Parathyroid adenoma (tissue), 2 donors: ENCODE data around the gene EML6.

Source experiments
- H2AFZ ChIP-seq: fragments of 300-600 bp; sonication (generic); one replicate; pipeline ENCODE4 v1.7.0; 2017; ENCODE audit warnings: antibody characterized with exemption, mild to moderate bottlenecking
- H3K27ac ChIP-seq: fragments of 300-600 bp; sonication (generic); one replicate; pipeline ENCODE4 v1.7.0; 2017
- H3K27me3 ChIP-seq: fragments of 300-600 bp; sonication (generic); one replicate; pipeline ENCODE4 v1.7.0; 2017; ENCODE audit warnings: low read length; ENCODE audit not compliant: control insufficient read depth, insufficient read depth
- H3K36me3 ChIP-seq: fragments of 300-600 bp; sonication (generic); one replicate; pipeline ENCODE4 v1.7.0; 2017; ENCODE audit warnings: low read length; ENCODE audit not compliant: control insufficient read depth, insufficient read depth
- H3K4me1 ChIP-seq: fragments of 300-600 bp; sonication (generic); one replicate; pipeline ENCODE4 v1.7.0; 2017; ENCODE audit warnings: control low read depth
- H3K4me2 ChIP-seq: fragments of 300-600 bp; sonication (generic); one replicate; pipeline ENCODE4 v1.7.0; 2017; ENCODE audit warnings: low read length
- H3K4me3 ChIP-seq: fragments of 300-600 bp; sonication (generic); one replicate; pipeline ENCODE4 v1.7.0; 2017; ENCODE audit warnings: low read depth, low read length
- H3K79me2 ChIP-seq: fragments of 300-600 bp; sonication (generic); one replicate; pipeline ENCODE4 v1.7.0; 2017; ENCODE audit warnings: control low read depth
- H3K9ac ChIP-seq: fragments of 300-600 bp; sonication (generic); one replicate; pipeline ENCODE4 v1.7.0; 2017; ENCODE audit warnings: mild to moderate bottlenecking
- H3K9me3 ChIP-seq: fragments of 300-600 bp; sonication (generic); one replicate; pipeline ENCODE4 v1.7.0; 2017; ENCODE audit warnings: low read length; ENCODE audit not compliant: control insufficient read depth
- CTCF ChIP-seq: fragments of 300-600 bp; sonication (generic); IDR thresholded peaks from one replicate; pipeline ENCODE4 v1.7.0; 2017; ENCODE audit warnings: antibody characterized with exemption, mild to moderate bottlenecking
- donor health status: primary hyperparathyroidism.

The EML6 gene

GRCh38 chr2:54914637-54915036, 191.2 kb downstream of the EML6 start:
- H3K4me2 ChIP-seq, result no peak overlapping the region
- TF ChIP-seq CTCF, result no peak
- no peaks in the 10 kb centered on the region for H3K4me1 ChIP-seq
- no peaks in the 10 kb centered on the region for H3K79me2 ChIP-seq
- H3K9me3 ChIP-seq, result no peaks in the 10 kb centered on the region
- H2AFZ ChIP-seq, result no peak overlapping the region
- H3K36me3 ChIP-seq, result no peaks in the 10 kb centered on the region
- H3K27ac ChIP-seq, result no peak overlapping the region
- no peak overlapping the region for H3K9ac ChIP-seq
- no peak overlapping the region for H3K4me3 ChIP-seq
- H3K27me3 ChIP-seq, result no peaks in the 10 kb centered on the region

GRCh38 chr2:54915101-54915500, 191.6 kb downstream of the EML6 start:
- TF ChIP-seq CTCF, result no peak
- H3K9ac ChIP-seq, result no peak overlapping the region
- H3K36me3 ChIP-seq, result no peaks in the 10 kb centered on the region
- no peak overlapping the region for H3K27ac ChIP-seq
- no peaks in the 10 kb centered on the region for H3K4me1 ChIP-seq
- no peaks in the 10 kb centered on the region for H3K79me2 ChIP-seq
- H3K9me3 ChIP-seq, result no peaks in the 10 kb centered on the region
- H3K4me3 ChIP-seq, result no peak overlapping the region
- no peak overlapping the region for H3K4me2 ChIP-seq
- no peak overlapping the region for H2AFZ ChIP-seq
- no peaks in the 10 kb centered on the region for H3K27me3 ChIP-seq

- Histone ChIP-seq H3K4me3 (no peak overlapping the region), H3K4me1 (no peaks in the 10 kb centered on the region), H3K27ac (no peak overlapping the region), H2AFZ (no peak overlapping the region), H3K9ac (no peak overlapping the region), H3K27me3 (no peaks in the 10 kb centered on the region), H3K79me2 (no peaks in the 10 kb centered on the region), H3K4me2 (no peak overlapping the region), H3K36me3 (no peaks in the 10 kb centered on the region), H3K9me3 (no peaks in the 10 kb centered on the region)
- TF ChIP-seq CTCF, result no peak
Measured at GRCh38 chr2:54916637-54917036, 193.2 kb downstream of the EML6 start.

GRCh38 chr2:54918647-54919280, 195.3 kb downstream of the EML6 start:
- TF ChIP-seq CTCF, result no peak
- H3K27ac ChIP-seq, result no peak overlapping the region
- H2AFZ ChIP-seq, result no peak overlapping the region
- H3K4me1 ChIP-seq, result no peaks in the 10 kb centered on the region
- no peak overlapping the region for H3K4me2 ChIP-seq
- H3K79me2 ChIP-seq, result no peaks in the 10 kb centered on the region
- no peak overlapping the region for H3K4me3 ChIP-seq
- no peaks in the 10 kb centered on the region for H3K36me3 ChIP-seq
- H3K9ac ChIP-seq, result no peak overlapping the region
- H3K9me3 ChIP-seq, result no peaks in the 10 kb centered on the region
- H3K27me3 ChIP-seq, result no peaks in the 10 kb centered on the region

- H3K9ac ChIP-seq, result no peak overlapping the region
- H3K4me3 ChIP-seq, result no peak overlapping the region
- H3K27me3 ChIP-seq, result no peaks in the 10 kb centered on the region
- TF ChIP-seq CTCF, result no peak
- H3K4me2 ChIP-seq, result no peak overlapping the region
- H3K27ac ChIP-seq, result no peak overlapping the region
- no peaks in the 10 kb centered on the region for H3K9me3 ChIP-seq
- no peaks in the 10 kb centered on the region for H3K79me2 ChIP-seq
- no peaks in the 10 kb centered on the region for H3K36me3 ChIP-seq
- H2AFZ ChIP-seq, result no peak overlapping the region
- no peaks in the 10 kb centered on the region for H3K4me1 ChIP-seq
Measured at GRCh38 chr2:54920660-54921059, 197.2 kb downstream of the EML6 start.
